OCI-LY3 (cell line): Measurements from ENCODE around the gene ICAM3.

Experiments
- CTCF ChIP-seq: fragments of 200-600, 300-600 bp; sonication (generic); IDR thresholded peaks from 2 replicates; pipeline ENCODE4 v1.5.1; 2014; ENCODE audit warnings: antibody characterized with exemption, low read length, low read depth
- EZH2phosphoT487 ChIP-seq: fragments of 200-600 bp; shearing (Covaris generic); IDR thresholded peaks from 2 replicates; pipeline ENCODE4 v1.6.1; 2018; ENCODE audit warnings: antibody characterized with exemption, mixed run types, low read depth

- no peak for TF ChIP-seq CTCF
- TF ChIP-seq EZH2phosphoT487, result no peak
Measured at GRCh38 chr19:10295847-10296591, 43.4 kb downstream of the ICAM3 start.
